Measurements from ENCODE around the gene PRTG.

Gene PRTG

DNA sequence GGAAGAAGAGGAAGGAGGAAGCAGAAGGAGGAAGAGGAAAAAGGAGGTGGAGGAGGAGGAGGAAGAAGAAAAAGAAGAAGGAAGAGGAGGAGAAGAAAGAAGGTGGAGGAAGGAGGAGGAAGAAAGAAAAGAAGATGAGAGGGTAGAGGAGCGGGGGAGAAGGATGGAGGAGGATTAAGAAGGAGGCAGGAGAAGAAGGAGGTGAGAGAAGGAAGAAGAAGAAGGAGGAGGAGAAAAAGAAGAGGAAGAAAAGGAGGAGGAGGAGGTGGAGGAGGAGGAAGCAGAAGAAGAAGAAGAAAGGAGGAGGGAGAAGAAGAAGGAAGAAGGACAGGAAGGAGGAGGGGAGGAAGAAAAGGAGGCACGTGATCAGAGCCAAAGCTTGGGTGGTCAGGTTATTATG, 37.3 kb upstream of the PRTG start:
- DNase-seq (ENCODE audit: low read depth): no peak
- no peak overlapping the region for H3K4me3 ChIP-seq (ENCODE audit: low read depth, low read length)
- no peak for TF ChIP-seq CTCF (IDR thresholded peaks at IDR 0.05; ENCODE audit: low read depth, low read length, missing control alignments)

GRCh38 chr15:55778932-55779331, 36.0 kb upstream of the PRTG start:
- TF ChIP-seq CTCF (IDR thresholded peaks at IDR 0.05; ENCODE audit: low read depth, low read length, missing control alignments): no peak

GRCh38 chr15:55775316-55775715, 32.4 kb upstream of the PRTG start:
- H3K4me3 ChIP-seq (ENCODE audit: low read depth, low read length): no peak overlapping the region
- no peak for TF ChIP-seq CTCF (IDR thresholded peaks at IDR 0.05; ENCODE audit: low read depth, low read length, missing control alignments)
- no peak for DNase-seq (ENCODE audit: low read depth)

More at GRCh38 chr15:55778932-55779331, 36.0 kb upstream of the PRTG start:
- DNase-seq (ENCODE audit: low read depth): no peak
- H3K4me3 ChIP-seq (ENCODE audit: low read depth, low read length): no peak overlapping the region

DNA sequence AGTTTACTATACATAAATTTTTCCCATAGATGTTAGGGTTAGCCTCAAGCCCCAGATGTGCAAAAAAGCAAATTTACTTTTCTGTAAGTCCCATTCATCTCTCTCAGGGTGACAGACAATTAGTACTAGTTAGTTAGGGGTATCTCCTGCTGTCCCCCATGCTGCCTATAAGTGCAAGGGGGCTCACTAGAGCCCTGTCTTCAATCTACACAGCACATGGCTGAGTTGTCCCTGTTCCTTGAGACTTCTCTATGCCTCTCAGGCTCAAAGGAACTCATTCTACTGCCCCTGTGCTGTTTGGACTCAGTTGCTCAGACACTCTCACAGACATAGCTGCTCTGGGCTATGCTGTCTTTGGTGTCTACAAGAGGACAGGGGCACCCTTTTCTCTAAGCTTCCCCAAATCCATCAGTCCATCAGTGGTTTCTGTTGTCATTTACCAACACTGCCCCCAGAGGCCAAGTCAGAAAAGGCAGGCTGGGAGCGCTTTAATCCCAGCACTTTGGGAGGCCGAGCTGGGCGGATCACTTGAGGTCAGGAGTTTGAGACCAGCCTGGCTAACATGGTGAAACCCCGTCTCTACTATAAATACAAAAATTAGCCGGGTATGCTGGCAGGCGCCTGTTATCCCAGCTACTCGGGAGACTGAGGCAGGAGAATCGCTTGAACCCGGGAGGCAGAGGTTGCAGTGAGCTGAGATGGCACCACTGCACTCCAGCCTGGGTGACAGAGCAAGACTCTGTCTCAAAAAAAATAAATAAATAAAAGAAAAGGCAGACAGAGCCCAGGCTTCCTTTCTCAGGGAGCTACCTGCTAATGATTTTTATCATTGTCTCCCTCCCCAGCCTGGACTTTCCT, 31.4 kb upstream of the PRTG start:
- DNase-seq (ENCODE audit: low read depth): no peak
- TF ChIP-seq CTCF (IDR thresholded peaks at IDR 0.05; ENCODE audit: low read depth, low read length, missing control alignments): peak; percentile 71
- H3K4me3 ChIP-seq (ENCODE audit: low read depth, low read length): no peak overlapping the region

GRCh38 chr15:55770806-55771205, 27.9 kb upstream of the PRTG start:
- no peak overlapping the region for H3K4me3 ChIP-seq (ENCODE audit: low read depth, low read length)
- no peak for DNase-seq (ENCODE audit: low read depth)
- no peak for TF ChIP-seq CTCF (IDR thresholded peaks at IDR 0.05; ENCODE audit: low read depth, low read length, missing control alignments)

DNA sequence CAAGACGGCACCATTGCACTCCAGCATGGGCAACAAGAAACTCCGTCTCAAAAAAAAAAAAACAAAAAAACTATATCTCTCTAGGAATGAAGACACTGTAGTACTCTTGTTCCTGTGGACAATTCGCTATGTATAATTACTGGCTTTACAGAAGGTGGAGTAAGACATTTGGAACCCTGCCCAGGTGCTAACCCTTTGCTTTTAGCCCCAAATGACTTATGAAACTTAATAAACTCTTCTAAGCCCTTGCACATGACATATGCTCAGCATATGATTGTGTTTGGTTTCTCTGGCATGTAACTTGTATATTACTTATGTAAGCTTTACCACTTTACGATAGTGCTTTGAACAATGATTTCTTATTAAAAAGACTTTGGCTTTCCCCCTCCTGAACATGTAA, 27.3 kb upstream of the PRTG start:
- no peak for DNase-seq (ENCODE audit: low read depth)

More for the DNA sequence above, 27.3 kb upstream of the PRTG start:
- H3K4me3 ChIP-seq (ENCODE audit: low read depth, low read length): no peak overlapping the region
- no peak for TF ChIP-seq CTCF (IDR thresholded peaks at IDR 0.05; ENCODE audit: low read depth, low read length, missing control alignments)
